H9 (cell line): ENCODE results near the gene NEURL3. TPM values are rescaled to one million over a fixed set of nuclear protein-coding genes. Genes with fewer than 3 reads are reported as not detected.
A peak's percentile ranks its signal among the peaks of the same experiment; 100 is the strongest.

Experiments
- DNase-seq: peaks from one replicate; pipeline ENCODE4 v3.0.0-alpha.2; 2017
- H2AFZ ChIP-seq: one replicate; pipeline ENCODE4 v1.6.1; 2013; ENCODE audit warnings: mild to moderate bottlenecking, low read length, control low read depth, moderate library complexity
- H2AK5ac ChIP-seq: 2 replicates; pipeline ENCODE4 v1.6.1; 2013; ENCODE audit warnings: low read length, control low read depth, mixed read lengths; ENCODE audit not compliant: insufficient read length
- H2BK120ac ChIP-seq: one replicate; pipeline ENCODE4 v1.6.1; 2013; ENCODE audit warnings: low read depth, mild to moderate bottlenecking, low read length, control low read depth, inconsistent platforms; ENCODE audit not compliant: poor library complexity, severe bottlenecking
- H2BK12ac ChIP-seq: 2 replicates; pipeline ENCODE4 v1.6.1; 2013; ENCODE audit warnings: low read length, control low read depth, mixed read lengths, low read depth; ENCODE audit not compliant: insufficient read length
- H2BK15ac ChIP-seq: 2 replicates; pipeline ENCODE4 v1.6.1; 2013; ENCODE audit warnings: low read depth, low read length, control low read depth
- H2BK20ac ChIP-seq: one replicate; pipeline ENCODE4 v1.6.1; 2013; ENCODE audit warnings: low read depth, mild to moderate bottlenecking, low read length, control low read depth, inconsistent platforms; ENCODE audit not compliant: poor library complexity, severe bottlenecking
- H2BK5ac ChIP-seq: 2 replicates; pipeline ENCODE4 v1.6.1; 2013; ENCODE audit warnings: low read length, control low read depth, mixed read lengths; ENCODE audit not compliant: insufficient read length
- H3K14ac ChIP-seq: 2 replicates; pipeline ENCODE4 v1.6.1; 2013; ENCODE audit warnings: low read length, control low read depth; ENCODE audit not compliant: insufficient read depth
- H3K18ac ChIP-seq: 2 replicates; pipeline ENCODE4 v1.6.1; 2013; ENCODE audit warnings: low read depth, mild to moderate bottlenecking, mixed read lengths, low read length, control low read depth; ENCODE audit not compliant: insufficient read length
- H3K23ac ChIP-seq: 2 replicates; pipeline ENCODE4 v1.6.1; 2013; ENCODE audit warnings: low read length, control low read depth, mixed read lengths, low read depth; ENCODE audit not compliant: insufficient read length
- H3K23me2 ChIP-seq: 2 replicates; pipeline ENCODE4 v1.6.1; 2013; ENCODE audit warnings: low read depth, mild to moderate bottlenecking, mixed read lengths, low read length, control low read depth; ENCODE audit not compliant: insufficient read length, poor library complexity, severe bottlenecking
- H3K27ac ChIP-seq: 2 replicates; pipeline ENCODE4 v1.5.1; 2013; ENCODE audit warnings: low read length, control low read depth, mixed read lengths, low read depth; ENCODE audit not compliant: insufficient read length
- H3K27me3 ChIP-seq: 2 replicates; pipeline ENCODE4 v1.6.1; 2013; ENCODE audit warnings: low read length, control low read depth, inconsistent platforms; ENCODE audit not compliant: insufficient read depth
- H3K4ac ChIP-seq: 2 replicates; pipeline ENCODE4 v1.6.1; 2013; ENCODE audit warnings: low read depth, mild to moderate bottlenecking, control low read depth, inconsistent platforms, low read length, moderate library complexity
- H3K4me1 ChIP-seq: 2 replicates; pipeline ENCODE4 v1.6.1; 2013; ENCODE audit warnings: low read length, control low read depth, inconsistent platforms; ENCODE audit not compliant: insufficient read depth
- H3K4me2 ChIP-seq: 2 replicates; pipeline ENCODE4 v1.6.1; 2013; ENCODE audit warnings: low read length, control low read depth, mixed read lengths; ENCODE audit not compliant: insufficient read length, insufficient read depth
- H3K56ac ChIP-seq: 2 replicates; pipeline ENCODE4 v1.6.1; 2013; ENCODE audit warnings: low read depth, mild to moderate bottlenecking, mixed read lengths, low read length, control low read depth; ENCODE audit not compliant: insufficient read length
- H3K79me1 ChIP-seq: 2 replicates; pipeline ENCODE4 v1.6.1; 2013; ENCODE audit warnings: low read depth, mild to moderate bottlenecking, moderate library complexity, low read length, control low read depth, inconsistent platforms; ENCODE audit not compliant: insufficient read depth, poor library complexity, severe bottlenecking
- H3K79me2 ChIP-seq: 2 replicates; pipeline ENCODE4 v1.6.1; 2013; ENCODE audit warnings: low read length, control low read depth, inconsistent platforms; ENCODE audit not compliant: insufficient read depth
- H3K9ac ChIP-seq: 2 replicates; pipeline ENCODE4 v1.6.1; 2013; ENCODE audit warnings: low read length, control low read depth, mixed read lengths; ENCODE audit not compliant: insufficient read length; ENCODE audit errors: extremely low read depth
- H3K9me3 ChIP-seq: one replicate; pipeline ENCODE4 v1.6.1; 2013; ENCODE audit warnings: low read depth, low read length, inconsistent platforms; ENCODE audit not compliant: control insufficient read depth
- H3T11ph ChIP-seq: one replicate; pipeline ENCODE4 v1.6.1; 2013; ENCODE audit warnings: mild to moderate bottlenecking, low read length, control low read depth, inconsistent platforms
- H4K20me1 ChIP-seq: one replicate; pipeline ENCODE4 v1.6.1; 2013; ENCODE audit not compliant: control insufficient read depth, insufficient read length, insufficient read depth
- H4K5ac ChIP-seq: 2 replicates; pipeline ENCODE4 v1.6.1; 2013; ENCODE audit warnings: low read depth, mild to moderate bottlenecking, mixed read lengths, low read length, control low read depth; ENCODE audit not compliant: insufficient read length
- H4K8ac ChIP-seq: replicated peaks from 2 replicates; pipeline ENCODE4 v1.6.1; 2013; ENCODE audit warnings: low read length, control low read depth, mixed read lengths, low read depth; ENCODE audit not compliant: insufficient read length
- H4K91ac ChIP-seq: 2 replicates; pipeline ENCODE4 v1.6.1; 2013; ENCODE audit warnings: low read depth, mild to moderate bottlenecking, moderate library complexity, mixed read lengths, low read length, control low read depth; ENCODE audit not compliant: insufficient read length
- H3K27ac Mint-ChIP-seq, 3 experiments: 2 replicates in 2 of 3; 3 replicates in 1 of 3; pipeline ENCODE4 v1.8.0; 2020 to 2021; ENCODE audit warnings: mixed read lengths in 3 of 3, mild to moderate bottlenecking in 1 of 3, moderate library complexity in 1 of 3
- H3K27me3 Mint-ChIP-seq: 2 replicates; pipeline ENCODE4 v1.8.0; 2021; ENCODE audit warnings: low read depth, mild to moderate bottlenecking, moderate library complexity, mixed read lengths
- H3K36me3 Mint-ChIP-seq, 3 experiments: 2 replicates in 2 of 3; 3 replicates in 1 of 3; pipeline ENCODE4 v1.8.0; 2020 to 2021; ENCODE audit warnings: low read depth in 3 of 3, mixed read lengths in 3 of 3; ENCODE audit not compliant: insufficient read depth in 1 of 3
- H3K4me1 Mint-ChIP-seq, 2 experiments: 2 replicates each; pipeline ENCODE4 v1.8.0; 2020; ENCODE audit warnings: mixed read lengths in 2 of 2
- H3K4me3 Mint-ChIP-seq, 2 experiments: 2 replicates in 1 of 2; 3 replicates in 1 of 2; pipeline ENCODE4 v1.8.0; 2020 to 2021; ENCODE audit warnings: mild to moderate bottlenecking in 2 of 2, mixed read lengths in 2 of 2, moderate library complexity in 1 of 2
- H3K9me3 Mint-ChIP-seq, 2 experiments: 2 replicates in 1 of 2; 3 replicates in 1 of 2; pipeline ENCODE4 v1.8.0; 2020; ENCODE audit warnings: mild to moderate bottlenecking in 2 of 2, mixed read lengths in 2 of 2, moderate library complexity in 1 of 2
- WGBS: extraction: QIAGEN DNeasy Blood & Tissue Kit; methylation state at CpG from one replicate; pipeline ENCODE4 v1.1.7; 2013; ENCODE audit warnings: missing lambda C conversion rate, low lambda C conversion rate, mixed read lengths; ENCODE audit not compliant: insufficient read length; ENCODE audit errors: extremely low coverage; 5-methylcytosine and 5-hydroxymethylcytosine counted together
- total RNA-seq: library from RNA; stranded (reverse); gene quantifications from 2 replicates; pipeline ENCODE4 v1.2.1, GENCODE V29; 2021
- TF ChIP-seq, protein P1 (sequence below): fragments of 200-600 bp; sonication (generic); conservative IDR thresholded peaks from 3 replicates; pipeline ENCODE4 v1.8.0; 2021; ENCODE audit warnings: antibody characterized with exemption, mild to moderate bottlenecking

The NEURL3 gene
- total RNA-seq, 1 experiment from 2014 or later, result not detected

DNA sequence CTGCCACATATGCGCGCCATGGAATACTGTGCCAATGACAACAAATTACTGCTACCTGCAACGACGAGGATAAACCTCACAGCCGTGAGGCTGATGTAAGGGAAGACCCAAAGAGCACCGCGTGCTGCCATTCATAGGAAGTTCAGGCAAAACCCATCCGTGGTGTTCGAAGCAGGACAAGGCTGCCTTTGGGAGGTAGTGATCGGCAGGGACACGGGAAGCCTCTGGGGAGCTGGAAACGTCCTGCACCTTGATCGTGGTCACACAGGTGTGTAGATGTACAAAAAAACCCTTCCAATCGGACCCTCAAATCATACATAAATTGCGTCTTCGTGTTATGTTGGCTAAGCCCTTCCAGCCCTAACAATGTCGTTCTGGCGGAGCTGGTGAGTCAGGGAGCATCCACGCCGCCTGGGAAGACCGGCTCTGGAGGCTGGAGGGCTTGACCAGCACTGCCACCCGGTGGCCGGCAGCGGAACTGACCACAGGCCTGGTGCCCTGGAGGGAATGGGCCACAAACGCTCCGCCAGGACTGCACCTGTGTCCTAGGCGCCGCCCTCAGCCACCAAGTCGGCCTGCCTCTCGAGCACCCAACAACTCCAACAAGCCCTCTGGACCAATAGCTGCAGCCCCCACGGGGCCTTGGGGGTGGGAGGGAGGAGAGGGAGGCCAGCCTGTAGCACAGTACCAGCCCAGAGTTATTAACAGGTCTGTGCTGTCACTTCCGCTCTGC is 4.1 kb upstream of the NEURL3 start:
- Histone ChIP-seq H3K18ac (no peak overlapping the region), H2BK5ac (no peak overlapping the region), H3K27ac (no peak overlapping the region), H2BK15ac (no peak overlapping the region), H3K4ac (no peak overlapping the region), H2AK5ac (no peak overlapping the region), H3K27me3 (no peaks in the 10 kb centered on the region; the same call in 1 of the 2 replicates), H3K79me1 (no peaks in the 10 kb centered on the region), H3K79me2 (no peaks in the 10 kb centered on the region), H3T11ph (no peak overlapping the region), H4K8ac (no peak overlapping the region), H2BK20ac (no peak overlapping the region), H2AFZ (no peak overlapping the region), H2BK120ac (no peak overlapping the region), H4K5ac (no peak overlapping the region), H3K23me2 (no peaks in the 10 kb centered on the region), H3K9me3 (no peaks in the 10 kb centered on the region), H2BK12ac (no peak overlapping the region), H3K56ac (no peak overlapping the region), H4K20me1 (no peaks in the 10 kb centered on the region), H3K4me2 (peak overlapping the region; percentile 13), H3K4me1 (no peaks in the 10 kb centered on the region), H3K14ac (no peak overlapping the region), H3K23ac (no peak overlapping the region), H4K91ac (no peak overlapping the region), H3K9ac (no peak overlapping the region)
- Mint-ChIP-seq H3K9me3 (no peaks in the 10 kb centered on the region; a peak in 1 of 5 replicates), H3K36me3 (no peaks in the 10 kb centered on the region; a peak in 1 of 7 replicates), H3K27ac (peak overlapping the region in 1 of 3 experiments; percentile 9; a peak in 1 of 7 replicates), H3K27me3 (peaks cover 43% of the 10 kb centered on the region), H3K4me3 (peak overlapping the region; percentile 16 to 44; a peak in 3 of 5 replicates), H3K4me1 (peaks cover 19 to 23% of the 10 kb centered on the region in 2 experiments)
- peak; percentile 96 for DNase-seq
- TF ChIP-seq, protein P1, sequence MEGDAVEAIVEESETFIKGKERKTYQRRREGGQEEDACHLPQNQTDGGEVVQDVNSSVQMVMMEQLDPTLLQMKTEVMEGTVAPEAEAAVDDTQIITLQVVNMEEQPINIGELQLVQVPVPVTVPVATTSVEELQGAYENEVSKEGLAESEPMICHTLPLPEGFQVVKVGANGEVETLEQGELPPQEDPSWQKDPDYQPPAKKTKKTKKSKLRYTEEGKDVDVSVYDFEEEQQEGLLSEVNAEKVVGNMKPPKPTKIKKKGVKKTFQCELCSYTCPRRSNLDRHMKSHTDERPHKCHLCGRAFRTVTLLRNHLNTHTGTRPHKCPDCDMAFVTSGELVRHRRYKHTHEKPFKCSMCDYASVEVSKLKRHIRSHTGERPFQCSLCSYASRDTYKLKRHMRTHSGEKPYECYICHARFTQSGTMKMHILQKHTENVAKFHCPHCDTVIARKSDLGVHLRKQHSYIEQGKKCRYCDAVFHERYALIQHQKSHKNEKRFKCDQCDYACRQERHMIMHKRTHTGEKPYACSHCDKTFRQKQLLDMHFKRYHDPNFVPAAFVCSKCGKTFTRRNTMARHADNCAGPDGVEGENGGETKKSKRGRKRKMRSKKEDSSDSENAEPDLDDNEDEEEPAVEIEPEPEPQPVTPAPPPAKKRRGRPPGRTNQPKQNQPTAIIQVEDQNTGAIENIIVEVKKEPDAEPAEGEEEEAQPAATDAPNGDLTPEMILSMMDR, result peak; percentile 99
- no CpG with 5 or more reads among the region's 32 CpGs for WGBS
